Stimulated activated naive CD4-positive, alpha-beta T cell treated with Interleukin-2 at 50 U/mL for 16 hours (primary cell): ENCODE results near the gene MEIS1.

Experiments used
- DNase-seq: peaks from one replicate; lab custom pipeline; 2025; lab: John Stamatoyannopoulos, UW

Gene MEIS1

GRCh38 chr2:66443979-66444861 lies 9.3 kb downstream of the MEIS1 start:
- no peak for DNase-seq

DNA sequence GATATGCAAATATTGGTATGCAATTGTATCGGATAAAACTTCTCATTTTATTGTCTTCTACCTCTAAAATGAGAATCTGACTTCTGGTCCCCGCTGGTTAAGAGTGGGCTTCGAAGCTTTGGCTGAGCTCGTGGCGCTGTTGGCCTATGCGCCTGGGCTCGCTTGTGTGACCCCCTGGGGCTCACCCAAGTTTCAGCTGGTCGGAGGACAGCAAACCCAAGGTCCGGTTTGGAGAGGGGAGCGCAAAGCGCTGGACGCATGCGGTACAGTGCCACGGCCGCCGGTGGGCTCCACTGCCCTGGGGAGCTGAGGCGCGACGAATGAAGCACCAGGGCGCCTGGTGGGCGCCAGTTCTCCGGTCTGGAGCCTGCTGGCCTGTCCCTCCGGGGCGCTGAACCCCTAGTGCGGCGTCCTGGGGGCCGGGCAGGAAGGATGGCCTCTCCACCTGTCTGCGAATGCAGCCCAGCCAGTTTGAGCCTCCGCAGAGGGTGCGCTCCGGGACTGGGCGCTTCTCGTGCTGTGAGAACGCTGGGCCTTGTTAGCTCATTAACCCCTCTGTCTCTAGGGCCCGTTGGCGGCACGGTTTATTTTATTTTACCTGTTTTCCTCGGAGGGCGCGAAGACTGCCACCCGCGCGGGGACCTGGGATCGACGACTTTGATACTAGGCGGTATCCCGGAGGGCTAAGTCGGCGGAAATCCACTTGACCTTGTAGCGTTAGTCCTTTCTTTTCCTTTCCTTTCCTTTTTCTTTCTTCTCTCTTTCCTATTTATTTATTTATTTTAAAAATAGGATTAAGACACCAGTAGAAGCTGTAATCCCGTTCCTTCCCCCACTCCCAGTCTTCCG lies 10.4 kb downstream of the MEIS1 start:
- DNase-seq = no peak

- DNase-seq = no peak
Measured at GRCh38 chr2:66445925-66446871, 11.3 kb downstream of the MEIS1 start.

GRCh38 chr2:66446941-66447340 lies 12.0 kb downstream of the MEIS1 start:
- DNase-seq = no peak

DNA sequence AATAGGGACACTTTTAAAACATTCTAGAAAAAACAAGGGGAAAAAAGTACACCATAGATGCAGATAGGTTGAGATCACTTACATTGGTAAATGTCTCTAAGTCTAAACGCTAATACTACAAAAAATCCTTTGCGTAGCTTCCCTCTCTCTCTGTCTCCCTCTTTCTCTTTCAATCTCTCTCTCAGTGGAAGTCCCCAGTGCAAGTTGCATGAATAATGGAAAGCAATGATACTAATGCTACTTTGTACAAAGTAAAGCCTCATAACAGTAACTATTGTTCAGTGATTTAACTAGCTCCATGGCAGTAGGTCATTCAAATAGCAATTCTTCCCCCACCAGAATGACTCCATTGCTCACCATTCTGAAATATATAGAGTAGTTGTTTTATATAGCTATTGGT lies 12.8 kb downstream of the MEIS1 start:
- DNase-seq = no peak

DNA sequence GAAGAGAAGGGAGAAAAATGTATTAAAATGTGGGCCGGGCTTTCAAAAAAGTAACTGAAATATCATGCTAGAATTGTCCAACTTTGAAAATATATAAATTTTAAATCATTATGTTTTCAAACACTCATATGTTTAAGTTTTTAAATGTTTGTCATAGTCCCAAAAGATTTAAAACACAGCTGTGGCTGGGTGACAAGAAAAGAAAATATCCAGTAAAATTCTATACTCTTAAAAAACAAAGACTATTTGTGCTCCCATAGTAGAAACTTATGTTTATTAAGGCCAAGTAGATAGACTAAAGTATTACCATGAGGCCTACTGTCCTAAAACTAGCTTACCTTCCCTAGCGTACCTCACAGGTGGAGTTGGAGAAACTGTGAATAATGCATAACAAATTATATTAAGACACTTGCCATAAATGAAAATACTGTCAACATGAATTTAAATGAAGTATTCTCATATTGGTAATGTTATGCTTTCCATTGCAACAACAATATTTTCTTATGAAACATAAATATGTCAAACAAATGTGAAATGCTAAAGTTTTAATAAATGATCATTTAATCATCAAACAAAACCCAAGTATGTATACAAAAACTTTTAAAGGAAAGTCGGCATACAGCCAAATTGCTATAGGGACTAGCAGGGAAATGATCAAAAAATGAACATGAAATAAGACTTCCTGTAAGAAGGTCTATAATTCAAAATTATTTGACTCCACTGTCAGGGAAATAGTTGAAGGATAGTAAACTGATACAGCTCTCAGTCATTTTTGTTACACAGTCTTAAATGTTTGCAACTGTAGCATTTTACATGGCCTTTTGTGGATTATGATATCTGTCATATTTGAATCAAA lies 13.4 kb downstream of the MEIS1 start:
- no peak for DNase-seq

DNA sequence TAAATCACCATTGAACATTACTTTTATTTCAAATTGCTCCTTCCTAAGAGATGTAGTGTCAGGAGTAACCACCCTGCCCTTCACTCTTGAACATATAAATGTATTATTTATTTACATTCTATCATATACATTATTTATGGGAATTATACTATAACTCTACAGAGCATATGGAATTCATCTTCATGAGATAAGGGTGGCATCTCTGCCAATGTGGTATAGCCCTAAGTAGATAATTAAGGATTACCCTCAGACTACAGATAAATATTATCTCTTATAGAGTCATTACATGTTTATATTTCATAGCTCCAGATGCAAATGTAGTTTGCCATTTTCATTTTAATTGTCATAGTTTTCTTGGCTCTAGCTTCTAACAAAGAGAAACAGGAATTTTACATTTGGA lies 17.3 kb downstream of the MEIS1 start:
- no peak for DNase-seq

- DNase-seq = no peak
Measured at GRCh38 chr2:66452917-66453316, 18.0 kb downstream of the MEIS1 start.

GRCh38 chr2:66455490-66455889 lies 20.6 kb downstream of the MEIS1 start:
- DNase-seq = no peak

GRCh38 chr2:66456183-66457041 lies 21.5 kb downstream of the MEIS1 start:
- no peak for DNase-seq

DNA sequence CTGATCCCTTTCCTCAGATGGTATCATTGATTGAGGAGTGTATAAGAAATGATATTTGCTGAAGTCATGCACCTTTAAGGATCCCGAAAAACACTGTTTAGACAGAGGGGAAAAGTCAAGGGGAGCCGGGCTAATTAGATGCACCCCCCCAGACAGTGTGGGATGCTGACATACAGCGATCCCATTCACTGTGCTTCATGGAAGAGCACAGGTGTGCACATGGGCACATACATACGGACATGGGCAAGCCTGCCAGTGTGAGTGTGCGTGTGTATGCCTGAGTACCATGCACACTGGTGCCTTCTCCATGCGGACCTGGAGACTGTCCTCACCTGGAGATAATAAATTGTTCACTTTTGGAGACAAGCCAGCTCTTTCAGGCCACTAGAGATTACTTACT lies 22.6 kb downstream of the MEIS1 start:
- DNase-seq = no peak

DNA sequence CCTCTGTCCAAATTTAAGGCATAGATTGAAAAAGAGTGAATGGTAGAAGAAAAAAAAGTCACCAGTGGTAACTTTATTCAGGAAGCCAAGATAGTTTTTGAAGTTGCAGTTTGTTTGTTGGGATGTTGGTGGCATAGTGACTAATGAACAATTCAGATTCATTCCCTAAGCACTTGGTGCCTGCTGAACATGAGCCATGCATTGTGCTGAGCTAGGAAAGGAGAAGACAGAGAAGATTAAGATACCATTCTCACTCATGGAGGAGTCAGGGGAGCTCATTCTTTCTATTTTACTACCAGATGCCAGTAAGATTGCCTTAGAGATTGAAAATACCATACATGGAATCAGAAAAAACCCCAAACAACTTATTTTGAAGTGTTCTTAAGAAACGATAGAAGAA lies 25.1 kb downstream of the MEIS1 start:
- DNase-seq = no peak

DNA sequence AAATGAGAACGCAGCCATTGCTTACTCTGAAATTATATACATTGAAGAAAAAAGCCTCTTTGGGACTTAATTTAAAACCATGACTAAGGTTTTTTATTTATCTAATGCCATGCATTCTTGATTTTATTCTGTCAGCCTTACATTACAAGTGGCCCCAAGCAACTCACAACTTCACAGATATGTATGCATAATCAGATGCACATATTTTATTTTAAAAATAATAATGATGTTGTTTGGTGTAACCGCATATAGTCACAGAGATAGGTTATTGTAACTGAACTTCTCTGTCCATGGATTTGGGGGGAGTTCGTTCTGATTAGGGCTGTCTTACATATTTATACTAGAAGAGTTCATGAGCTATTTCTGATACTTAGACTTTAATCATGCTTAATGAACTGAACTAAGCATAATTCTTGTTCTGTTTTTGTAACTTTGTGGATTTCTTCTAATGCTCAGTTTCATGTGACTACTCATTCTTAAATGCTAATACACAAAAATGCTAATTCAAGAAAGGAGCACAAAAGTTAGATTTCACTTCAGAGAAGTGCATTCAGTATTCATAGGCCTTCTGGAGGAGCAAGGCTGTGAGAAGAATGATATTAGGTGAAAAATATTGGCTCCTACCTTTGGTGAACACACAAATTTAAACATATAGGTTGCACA lies 26.2 kb downstream of the MEIS1 start:
- no peak for DNase-seq

- no peak for DNase-seq
Measured at GRCh38 chr2:66461664-66462500, 27.0 kb downstream of the MEIS1 start.

DNA sequence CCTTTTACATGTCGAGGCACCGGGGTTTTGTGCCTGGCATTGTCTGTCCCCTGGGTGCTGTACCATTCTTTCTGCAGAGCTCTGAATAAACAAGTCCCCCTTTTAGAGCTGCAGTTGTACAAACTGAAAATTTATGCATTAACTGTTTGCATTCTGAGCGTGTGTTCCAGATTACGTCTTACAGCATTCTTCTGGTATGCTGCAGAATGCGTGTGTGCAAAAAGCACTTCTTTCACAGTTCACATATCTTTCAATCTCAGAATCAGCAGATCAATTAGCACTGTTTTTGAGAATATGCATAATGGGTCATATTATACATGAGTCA lies 27.5 kb downstream of the MEIS1 start:
- DNase-seq = no peak

- no peak for DNase-seq
Measured at GRCh38 chr2:66463206-66463755, 28.4 kb downstream of the MEIS1 start.

GRCh38 chr2:66464930-66465637 lies 30.2 kb downstream of the MEIS1 start:
- no peak for DNase-seq

DNA sequence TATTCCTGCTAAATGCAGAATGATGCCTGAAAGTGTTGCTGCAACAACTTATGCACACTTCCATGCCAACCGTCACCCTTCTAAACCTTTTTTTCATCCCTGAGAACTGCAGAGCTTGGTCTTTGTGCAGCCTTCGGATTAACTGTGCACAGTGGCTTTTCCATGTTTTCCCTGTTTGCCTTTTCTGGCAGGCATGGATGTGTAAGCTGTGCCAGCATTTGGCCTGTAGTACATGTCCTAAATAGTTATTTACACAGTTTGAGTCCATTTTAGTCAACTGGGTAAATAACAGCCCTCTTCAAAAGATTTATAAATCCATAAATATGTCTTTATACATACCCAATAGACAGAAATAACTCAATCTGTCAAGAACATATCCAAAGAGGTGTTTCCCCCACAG lies 31.5 kb downstream of the MEIS1 start:
- no peak for DNase-seq
